Nephron progenitor cell (in vitro differentiated cells): ENCODE data around the gene TXNDC17.
"Not testable (repeated sequence)": the region's sequence is repeated elsewhere in the genome, so short reads cannot be mapped to it uniquely, and the experiment has no call there.

ENCODE experiments used
- DNase-seq: peaks from one replicate; pipeline ENCODE4 v3.0.0; 2021
- H3K27ac Mint-ChIP-seq: 2 replicates; pipeline ENCODE4 v1.8.0; 2021; ENCODE audit warnings: mild to moderate bottlenecking, moderate library complexity, mixed read lengths
- H3K27me3 Mint-ChIP-seq: 2 replicates; pipeline ENCODE4 v1.8.0; 2021; ENCODE audit warnings: mild to moderate bottlenecking, low read depth, mixed read lengths; ENCODE audit not compliant: poor library complexity
- H3K36me3 Mint-ChIP-seq: 2 replicates; pipeline ENCODE4 v1.8.0; 2021; ENCODE audit warnings: low read depth, mixed read lengths
- H3K4me1 Mint-ChIP-seq: 2 replicates; pipeline ENCODE4 v1.8.0; 2021; ENCODE audit warnings: mixed read lengths
- H3K4me3 Mint-ChIP-seq: 2 replicates; pipeline ENCODE4 v1.8.0; 2021; ENCODE audit warnings: mild to moderate bottlenecking, moderate library complexity, mixed read lengths
- H3K9me3 Mint-ChIP-seq: 2 replicates; pipeline ENCODE4 v1.8.0; 2021; ENCODE audit warnings: mild to moderate bottlenecking, moderate library complexity, mixed read lengths
- CTCF ChIP-seq: fragments of 200-600 bp; sonication (generic); IDR thresholded peaks from 2 replicates; pipeline ENCODE4 v1.5.0; 2021; ENCODE audit warnings: antibody characterized with exemption

The TXNDC17 gene

GRCh38 chr17:6660805-6661463 lies 20.1 kb downstream of the TXNDC17 start:
- H3K36me3 Mint-ChIP-seq, result no peaks in the 10 kb centered on the region
- no peak overlapping the region for H3K4me3 Mint-ChIP-seq
- no peak for TF ChIP-seq CTCF
- peaks cover 58% of the 10 kb centered on the region for H3K27me3 Mint-ChIP-seq
- DNase-seq, result no peak
- peaks cover 3% of the 10 kb centered on the region for H3K9me3 Mint-ChIP-seq
- peaks cover 43% of the 10 kb centered on the region for H3K4me1 Mint-ChIP-seq
- H3K27ac Mint-ChIP-seq, result no peak overlapping the region

- peaks cover 54% of the 10 kb centered on the region for H3K27me3 Mint-ChIP-seq
- peaks cover 3% of the 10 kb centered on the region for H3K9me3 Mint-ChIP-seq
Measured at GRCh38 chr17:6661464-6661848, 20.6 kb downstream of the TXNDC17 start.

GRCh38 chr17:6663200-6663599 lies 22.3 kb downstream of the TXNDC17 start:
- H3K4me3 Mint-ChIP-seq, DNase-seq, H3K9me3 Mint-ChIP-seq, H3K27ac Mint-ChIP-seq, H3K36me3 Mint-ChIP-seq: not testable (repeated sequence)
- H3K4me1 Mint-ChIP-seq, result peaks cover 37% of the 10 kb centered on the region
- peaks cover 47% of the 10 kb centered on the region for H3K27me3 Mint-ChIP-seq

More at GRCh38 chr17:6661464-6661848, 20.6 kb downstream of the TXNDC17 start:
- H3K27ac Mint-ChIP-seq, result no peak overlapping the region
- H3K4me3 Mint-ChIP-seq, result no peak overlapping the region
- peaks cover 38% of the 10 kb centered on the region for H3K4me1 Mint-ChIP-seq
- H3K36me3 Mint-ChIP-seq, result no peaks in the 10 kb centered on the region
- TF ChIP-seq CTCF, result no peak
- no peak for DNase-seq

GRCh38 chr17:6666077-6666521 lies 25.2 kb downstream of the TXNDC17 start:
- Mint-ChIP-seq H3K4me3 (no peak overlapping the region), H3K36me3 (no peaks in the 10 kb centered on the region), H3K27me3 (peaks cover 39% of the 10 kb centered on the region), H3K9me3 (no peaks in the 10 kb centered on the region), H3K4me1 (peaks cover 31% of the 10 kb centered on the region), H3K27ac (no peak overlapping the region)
- TF ChIP-seq CTCF, result peak; percentile 85
- peak; percentile 75 for DNase-seq

- Mint-ChIP-seq H3K4me1 (peaks cover 27% of the 10 kb centered on the region), H3K36me3 (no peaks in the 10 kb centered on the region), H3K4me3 (no peak overlapping the region), H3K27me3 (peaks cover 36% of the 10 kb centered on the region), H3K9me3 (no peaks in the 10 kb centered on the region), H3K27ac (no peak overlapping the region)
- DNase-seq, result no peak
- TF ChIP-seq CTCF, result no peak
Measured at GRCh38 chr17:6666557-6666956, 25.7 kb downstream of the TXNDC17 start.

GRCh38 chr17:6667516-6667915 lies 26.7 kb downstream of the TXNDC17 start:
- Mint-ChIP-seq H3K9me3 (no peaks in the 10 kb centered on the region), H3K36me3 (no peaks in the 10 kb centered on the region), H3K27me3 (peaks cover 34% of the 10 kb centered on the region), H3K4me3 (no peak overlapping the region), H3K4me1 (peaks cover 20% of the 10 kb centered on the region), H3K27ac (no peak overlapping the region)
- TF ChIP-seq CTCF, result no peak
- DNase-seq, result no peak
